Left cardiac atrium (tissue), 4 donors: ENCODE measurements around the gene JAML. TPM values are rescaled to one million over a fixed set of nuclear protein-coding genes. Genes with fewer than 3 reads are reported as not detected.

ENCODE experiments used
- ATAC-seq, 2 donors: fragments of 200-7000 bp; cut with Tn5 transposase; one replicate each; pipeline ENCODE4 v1.9.1; 2020; ENCODE audit warnings: mild to moderate bottlenecking in 2 of 2, moderate library complexity in 2 of 2
- DNase-seq: peaks from one replicate; pipeline ENCODE4 v3.0.0-alpha.2; 2020
- intact Hi-C, 2 donors: fragments of 100-400 bp; cut with DNase I; formaldehyde crosslinking; loops; one replicate each; pipeline versions ENCODE4 v1.14.1 to v1.15.1; 2022 to 2023
- total RNA-seq, 2 donors: library from RNA; stranded (reverse); fragmentation: NEBNext Ultra II Directional; extraction: Animal tissue kit (Norgen Biotek cat#: 25700); gene quantifications; one replicate each; pipeline ENCODE4 v1.2.1, GENCODE V29; 2021
- donor health status: DM: no; HTN: yes; CAD: no.
- donor health status: DM: no; HTN: yes; CAD: no; lungs with severe emphysema.
- donor health status: DM: yes; HTN: yes; CAD: no.
- donor health status: Dilated cardiomyopathy.

The JAML gene
- total RNA-seq, 2 donors from 2014 or later: 2.5 to 5.3 TPM

DNA sequence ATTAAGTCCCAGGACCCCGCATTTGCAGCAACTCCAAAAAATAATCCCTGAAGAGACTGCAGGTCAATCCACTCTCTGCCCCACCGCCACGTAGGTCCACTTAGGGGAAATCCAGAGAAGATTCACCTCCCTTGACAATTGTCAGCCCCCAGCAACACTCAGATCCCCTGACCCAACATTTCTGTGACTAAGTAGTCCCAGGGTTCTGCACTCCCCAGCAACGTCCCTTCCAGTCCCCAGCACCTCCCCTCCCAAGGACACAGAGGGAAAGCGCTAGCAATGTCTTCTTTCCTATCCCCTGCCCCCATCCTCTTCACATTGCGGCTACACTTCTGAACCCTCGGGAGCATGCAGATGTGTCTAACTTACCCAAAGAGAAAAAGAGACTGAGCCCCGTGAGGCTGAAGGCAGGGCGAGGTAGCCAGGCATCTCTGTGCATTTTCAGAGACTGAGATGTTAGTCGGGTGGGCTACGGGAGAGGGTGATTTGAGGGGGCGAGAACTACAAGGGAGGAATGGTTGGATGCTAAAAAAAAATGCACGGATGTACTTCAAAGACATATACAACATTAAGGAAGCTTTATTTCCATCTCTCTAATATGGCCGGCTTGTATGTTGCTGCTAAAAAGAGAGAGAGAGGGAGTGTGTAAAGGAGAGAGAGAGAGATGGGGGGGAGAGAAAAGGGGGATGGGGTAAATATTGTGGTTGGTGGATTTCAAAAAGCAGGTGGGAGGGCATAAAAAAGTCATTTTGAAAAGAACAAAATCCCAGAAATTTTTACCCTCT, 48.6 kb downstream of the JAML start, which contains the start of gene SCN2B:
SCN2B (minus strand) TSS at position 647 of the 785 bp plus-strand sequence; CDS start at position 439, 208 bp downstream.
- intact Hi-C loops: no loop called here
- ATAC-seq (peak; percentile 36 to 49), DNase-seq (no peak)

DNA sequence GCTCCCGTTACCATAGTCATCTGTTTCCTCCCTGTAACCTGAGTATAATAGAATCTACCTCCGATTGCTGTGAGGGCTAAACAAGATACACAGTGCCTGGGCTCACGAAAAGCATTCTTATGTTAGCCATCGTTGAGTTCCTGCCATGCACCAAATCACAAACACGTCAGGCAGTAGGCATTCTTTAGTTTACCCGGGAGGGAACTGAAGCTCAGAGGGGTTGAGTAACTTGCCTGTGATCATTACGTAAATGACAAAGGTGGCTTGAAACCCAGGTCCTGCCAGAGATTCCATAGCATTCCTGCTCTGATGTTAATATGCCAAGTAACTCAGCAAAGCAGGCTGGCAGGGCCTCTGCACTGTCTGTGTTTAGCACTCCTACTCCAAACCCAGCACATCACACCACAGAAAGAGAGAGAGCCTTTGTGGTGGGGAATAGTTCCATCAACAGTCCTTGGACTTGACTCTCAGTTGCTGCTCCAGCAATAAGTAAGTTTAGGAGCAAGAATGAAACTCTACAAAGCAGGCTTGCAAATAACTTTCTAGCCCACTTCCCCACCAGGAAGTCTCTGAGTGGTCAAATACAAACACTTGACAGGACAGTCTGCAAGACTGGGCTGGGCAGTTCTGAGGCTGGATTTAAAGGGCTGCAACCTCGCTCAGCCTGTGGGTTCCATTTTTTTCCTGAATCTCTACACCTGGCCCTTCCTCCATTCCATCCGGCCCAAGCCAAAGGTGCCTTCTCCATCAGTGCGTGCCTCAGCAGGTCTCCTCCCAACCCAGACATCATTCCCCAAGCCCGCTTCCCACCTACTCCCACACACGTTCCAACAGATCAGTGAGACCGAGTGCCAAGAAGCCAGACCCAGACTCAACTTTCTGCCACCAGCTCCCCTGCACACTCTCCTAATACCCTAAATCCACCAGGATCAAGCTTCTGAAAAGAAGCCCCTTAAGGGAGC, 49.5 kb downstream of the JAML start:
- DNase-seq (no peak), ATAC-seq (peak; percentile 16 to 35)

DNA sequence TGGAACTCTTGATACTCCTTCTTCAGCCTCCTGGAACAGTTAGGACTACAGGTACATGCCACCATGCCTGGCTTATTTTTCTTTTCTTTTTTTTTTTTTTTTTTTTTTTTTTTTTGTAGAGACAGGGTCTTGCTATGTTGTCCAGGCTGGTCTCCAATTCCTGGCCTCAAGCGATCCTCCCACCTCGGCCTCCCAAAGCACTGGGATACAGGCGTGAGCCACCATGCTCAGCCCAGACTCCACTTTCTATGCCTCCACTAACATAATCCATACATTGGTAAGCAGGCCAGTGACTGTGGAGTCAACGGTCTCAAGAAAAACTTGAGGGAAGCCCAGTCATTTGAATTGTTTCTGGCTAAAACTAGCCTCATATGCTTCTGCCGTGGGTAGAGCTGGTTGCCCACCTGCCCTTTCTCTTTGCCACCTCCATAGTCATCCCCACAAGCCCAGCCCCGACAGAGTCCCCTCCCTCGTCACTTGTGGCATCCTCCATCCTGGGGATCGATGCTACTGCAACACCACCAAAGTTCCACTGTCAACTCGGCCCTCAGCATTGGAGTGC, 50.7 kb downstream of the JAML start:
- no peak for ATAC-seq

More for the DNA sequence above, 49.5 kb downstream of the JAML start:
- intact Hi-C loops: no loop called here

DNA sequence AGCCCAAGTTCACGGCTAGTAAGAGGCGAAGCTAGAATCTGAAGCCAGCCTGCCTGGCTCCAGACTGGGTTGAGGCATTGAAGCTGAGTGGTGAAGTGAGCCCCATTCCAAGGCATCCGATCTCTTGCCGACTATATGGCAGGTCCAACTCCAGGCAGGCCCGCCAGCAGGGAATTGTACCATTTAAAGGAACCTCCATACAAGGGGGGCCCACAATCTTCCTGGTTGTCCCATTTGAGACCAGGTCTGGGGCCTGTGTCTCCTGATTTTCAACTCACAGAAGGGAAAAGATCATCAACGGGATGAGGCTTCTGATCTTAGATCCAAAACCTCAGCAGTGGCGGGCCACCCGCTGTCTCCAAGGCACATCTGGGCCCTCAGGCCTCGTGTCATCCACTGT, 52.5 kb downstream of the JAML start:
- no peak for DNase-seq
- intact Hi-C loops: no loop called here

More for the DNA sequence above, 50.7 kb downstream of the JAML start:
- intact Hi-C loops: no loop called here
- no peak for DNase-seq

DNA sequence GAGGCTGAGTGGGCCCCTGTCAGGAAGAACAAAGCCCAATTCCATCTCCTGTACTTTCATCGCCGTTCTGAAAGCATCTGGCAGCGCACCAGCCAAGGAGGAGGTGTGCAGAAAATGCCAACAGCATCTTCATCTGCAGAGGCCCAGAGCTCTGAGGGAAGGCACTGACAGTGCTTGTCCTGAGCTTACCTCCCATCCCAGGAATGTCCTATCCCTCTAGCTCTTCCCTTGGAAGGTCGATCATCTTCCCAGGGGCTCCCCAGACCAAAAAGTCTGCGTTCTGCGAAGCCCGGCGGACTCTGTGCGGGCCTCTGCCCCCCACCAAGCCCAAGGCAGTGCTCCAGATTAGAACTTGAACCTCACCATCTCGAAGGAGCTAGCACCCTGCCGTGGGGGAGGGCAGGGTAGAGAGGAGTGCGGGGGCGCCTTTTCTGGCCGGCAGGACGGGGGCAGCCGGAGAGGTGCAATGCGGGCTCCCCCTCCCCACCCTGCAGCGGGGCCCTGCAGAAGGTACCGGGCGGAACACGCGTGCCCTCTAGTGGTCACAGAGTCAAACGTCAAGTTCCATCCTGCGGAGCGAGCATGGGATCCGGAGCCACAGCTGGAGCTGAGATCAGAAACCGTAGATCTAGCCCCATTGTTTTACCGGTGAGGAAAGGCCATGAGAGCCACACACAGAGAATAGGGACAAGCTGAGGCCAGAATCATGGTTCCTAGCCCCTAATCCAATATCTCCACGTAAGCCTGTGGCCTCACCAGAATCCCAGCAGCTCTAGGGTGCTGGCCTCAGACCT, 53.3 kb downstream of the JAML start:
- intact Hi-C loops: no loop called here
- DNase-seq (peak; percentile 78), ATAC-seq (peak; percentile 56 to 79)

More for the DNA sequence above, 52.5 kb downstream of the JAML start:
- ATAC-seq: no peak

DNA sequence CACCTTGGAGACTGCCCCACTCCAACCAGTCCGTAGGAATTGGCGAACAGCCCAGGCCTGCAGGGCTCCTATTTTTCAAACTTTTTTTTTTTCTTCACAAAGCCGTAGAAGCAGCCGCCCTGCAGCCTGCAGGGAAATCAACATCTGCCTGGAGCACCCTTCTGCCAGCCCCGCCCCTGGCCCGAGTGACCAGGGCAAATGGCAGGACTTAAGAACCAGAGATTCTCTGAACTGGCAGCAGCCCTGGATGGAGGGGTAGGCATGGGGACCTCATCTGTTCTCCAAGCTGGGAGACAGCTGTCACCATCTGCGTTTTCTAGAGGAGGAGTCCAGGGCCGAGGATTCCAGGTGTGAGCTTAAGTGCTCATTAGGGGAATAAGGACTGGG, 53.9 kb downstream of the JAML start:
- ATAC-seq: no peak
- intact Hi-C loops: no loop called here
- DNase-seq: no peak

DNA sequence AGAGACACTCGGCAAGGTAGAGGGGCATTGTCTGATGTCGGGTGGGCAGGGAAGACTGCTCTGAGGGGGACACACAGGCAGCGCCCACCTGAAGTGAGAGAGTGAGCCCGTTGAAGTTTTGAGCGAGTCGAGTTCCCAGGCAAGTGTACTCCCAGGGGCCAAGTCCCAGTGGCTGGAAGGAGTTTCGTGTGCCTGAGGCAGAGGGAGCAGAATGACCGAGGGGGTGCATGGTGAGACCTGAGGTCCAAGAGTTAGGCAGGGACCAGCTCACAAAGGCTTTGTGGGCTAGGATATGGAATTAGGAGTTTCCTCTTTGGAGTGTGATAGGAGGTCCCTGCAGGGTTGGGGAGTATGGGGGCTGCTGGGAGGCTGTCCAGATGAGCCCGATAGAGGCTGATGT, 54.6 kb downstream of the JAML start:
- intact Hi-C loops: no loop called here
- DNase-seq (no peak), ATAC-seq (no peak)

DNA sequence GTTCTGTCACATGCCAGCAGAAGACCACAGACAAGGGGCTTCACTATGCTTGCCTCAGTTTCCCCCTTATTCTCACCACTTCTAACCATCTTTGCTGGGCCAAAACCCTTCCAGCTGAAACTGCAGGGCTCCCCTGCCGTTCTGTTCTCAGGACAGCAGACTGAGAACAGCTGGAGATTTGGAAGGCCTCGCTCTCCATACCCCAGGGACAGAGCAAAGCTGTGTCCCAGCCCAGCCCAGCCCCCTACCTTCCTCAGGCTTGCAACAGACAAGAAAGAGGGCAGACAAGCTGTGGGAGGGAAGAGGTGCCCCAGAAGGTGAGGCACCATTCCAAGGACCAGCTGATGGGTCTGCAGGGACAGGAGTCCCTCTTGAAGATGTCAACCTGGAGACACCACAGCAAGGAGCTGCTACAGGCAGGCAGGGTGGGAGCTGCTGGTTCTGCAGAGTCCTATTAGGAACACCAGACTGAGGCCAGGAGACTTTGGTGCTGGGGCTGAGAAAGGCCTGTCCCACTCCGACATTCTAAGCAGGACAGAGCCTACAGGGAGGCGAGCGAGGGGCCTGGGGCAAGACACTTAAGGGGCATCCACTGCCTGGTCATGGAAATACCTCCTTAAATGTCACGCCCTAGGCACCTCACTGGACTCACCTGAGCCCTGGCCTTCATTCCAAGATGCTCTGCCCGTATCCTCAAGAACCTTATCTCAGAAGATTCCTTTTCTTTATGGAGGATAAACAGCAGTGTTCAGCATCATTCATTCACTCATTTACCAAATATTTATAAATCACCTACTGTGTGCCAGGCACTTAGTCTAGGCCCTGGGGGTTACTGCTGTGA, 55.3 kb downstream of the JAML start:
- intact Hi-C loops: no loop called here
- ATAC-seq (no peak), DNase-seq (no peak)

DNA sequence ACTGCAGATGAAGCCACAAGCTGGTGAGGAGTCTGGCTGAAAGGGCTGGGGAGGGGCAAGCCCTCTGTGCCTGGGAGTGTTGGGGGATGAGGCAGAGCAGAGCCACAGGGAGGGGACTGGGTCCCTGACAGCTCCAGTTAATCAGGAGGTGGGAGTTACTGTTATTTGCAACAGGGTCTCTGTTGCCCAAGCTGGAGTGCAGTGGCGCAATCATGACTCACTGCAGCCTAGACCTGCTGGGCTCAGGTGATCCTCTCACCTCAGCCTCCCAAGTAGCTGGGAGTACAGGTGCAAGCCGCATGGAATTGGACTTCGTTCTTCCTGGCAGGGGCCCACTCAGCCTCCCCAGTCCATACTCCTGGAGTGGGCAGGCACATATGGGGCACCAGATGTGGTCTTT, 56.1 kb downstream of the JAML start:
- intact Hi-C loops: no loop called here
- ATAC-seq (no peak), DNase-seq (no peak)

DNA sequence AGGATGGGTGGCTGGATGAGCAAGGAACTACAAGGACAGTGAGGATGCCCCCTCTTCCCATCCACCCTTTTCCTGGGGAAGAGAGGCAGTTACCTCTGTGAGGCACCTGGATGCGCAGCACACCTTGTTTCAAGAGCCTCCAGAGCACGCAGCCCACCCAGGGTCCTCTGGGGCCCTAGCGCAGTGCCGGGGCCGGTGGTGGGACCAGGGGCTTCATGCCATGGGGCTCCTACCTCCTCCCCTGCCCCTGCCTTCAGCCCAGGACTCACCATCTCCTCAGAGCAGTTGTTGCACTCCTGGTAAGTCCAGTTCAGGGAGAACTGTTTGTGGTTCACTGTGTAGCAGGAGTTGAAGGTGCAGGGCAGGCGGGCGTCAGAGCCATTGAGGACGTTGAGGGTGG, 56.5 kb downstream of the JAML start:
- no peak for ATAC-seq
- intact Hi-C loops: no loop called here
- DNase-seq: no peak

DNA sequence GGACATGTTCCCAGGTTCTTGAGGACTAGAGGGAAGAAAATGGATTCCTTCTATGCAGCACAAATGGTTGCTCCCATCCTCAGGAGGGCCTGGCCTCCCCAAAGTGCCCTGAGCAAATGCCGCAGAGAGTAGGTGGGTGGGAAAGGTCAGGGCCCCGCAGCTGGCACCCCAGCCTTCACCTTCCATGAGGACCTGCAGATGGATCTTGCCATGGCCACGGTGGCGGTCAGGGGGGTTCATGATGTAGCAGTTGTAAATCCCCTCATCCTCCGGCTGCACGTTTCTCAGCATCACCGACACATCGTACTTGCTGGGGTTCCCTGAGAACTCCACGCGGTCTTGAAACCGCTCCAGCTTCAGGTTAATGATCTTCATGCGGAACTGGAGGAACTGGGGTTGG, 56.9 kb downstream of the JAML start:
- no peak for ATAC-seq
- intact Hi-C loops: no loop called here
- no peak for DNase-seq

DNA sequence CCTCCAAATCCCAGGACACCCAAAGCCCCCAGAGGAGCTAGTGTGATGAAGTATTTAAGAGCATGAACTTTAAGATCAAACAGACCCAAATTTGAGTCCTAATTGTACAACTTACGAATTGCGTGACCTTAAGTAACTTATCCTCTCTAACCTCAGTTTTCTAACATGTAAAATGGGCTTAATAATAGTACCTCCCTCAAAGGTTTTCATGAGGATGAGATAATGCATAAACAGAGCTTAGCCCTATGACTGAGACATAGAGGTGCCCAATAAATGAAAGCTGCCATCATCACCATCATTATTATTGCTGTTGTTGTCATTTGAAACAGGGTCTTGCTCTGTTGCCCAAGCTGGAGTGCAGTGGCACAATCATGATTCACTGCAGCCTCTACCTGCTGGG, 57.6 kb downstream of the JAML start:
- ATAC-seq: no peak
- intact Hi-C loops: no loop called here
- no peak for DNase-seq

DNA sequence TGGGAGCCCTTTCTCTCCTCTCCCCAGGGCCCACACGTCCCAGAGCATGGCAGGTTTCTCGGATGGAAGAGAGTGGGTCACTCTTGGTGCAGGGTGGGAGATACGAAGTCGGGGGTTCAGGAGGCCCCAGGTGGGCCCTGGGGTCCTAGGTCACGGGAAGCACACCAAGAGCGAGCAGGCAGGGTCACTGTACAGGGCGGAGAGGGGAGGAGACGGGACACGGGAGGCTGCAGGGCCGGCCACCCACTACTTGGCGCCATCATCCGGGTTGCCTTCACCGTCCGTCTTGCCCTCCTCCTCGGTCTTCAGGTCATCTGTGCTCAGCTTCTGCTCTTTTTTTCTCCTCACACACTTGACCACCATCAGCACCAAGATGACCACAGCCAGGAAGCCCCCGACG, 58.2 kb downstream of the JAML start:
- DNase-seq (no peak), ATAC-seq (no peak)
- intact Hi-C loops: no loop called here

DNA sequence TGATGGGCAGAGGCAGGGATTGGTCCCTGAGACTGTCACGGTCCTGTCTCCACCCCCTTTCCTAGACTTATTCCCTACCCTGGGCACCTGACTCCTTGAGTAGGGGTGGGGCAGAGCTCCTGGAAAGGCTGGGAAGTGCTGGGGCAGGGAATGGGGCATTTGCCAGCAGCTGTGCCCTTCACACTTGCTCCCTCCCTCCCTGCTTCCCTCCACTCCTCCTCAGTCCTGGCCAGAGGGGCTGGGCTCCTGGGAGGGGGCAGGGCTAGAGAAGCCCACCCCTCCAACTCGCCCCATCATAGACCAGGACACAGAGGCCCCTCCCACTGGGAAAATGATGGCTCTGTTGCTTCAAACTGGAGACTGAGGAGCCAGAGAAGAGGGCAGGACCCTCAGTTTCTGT, 59.9 kb downstream of the JAML start:
- intact Hi-C loops: no loop called here
- no peak for DNase-seq
- no peak for ATAC-seq

DNA sequence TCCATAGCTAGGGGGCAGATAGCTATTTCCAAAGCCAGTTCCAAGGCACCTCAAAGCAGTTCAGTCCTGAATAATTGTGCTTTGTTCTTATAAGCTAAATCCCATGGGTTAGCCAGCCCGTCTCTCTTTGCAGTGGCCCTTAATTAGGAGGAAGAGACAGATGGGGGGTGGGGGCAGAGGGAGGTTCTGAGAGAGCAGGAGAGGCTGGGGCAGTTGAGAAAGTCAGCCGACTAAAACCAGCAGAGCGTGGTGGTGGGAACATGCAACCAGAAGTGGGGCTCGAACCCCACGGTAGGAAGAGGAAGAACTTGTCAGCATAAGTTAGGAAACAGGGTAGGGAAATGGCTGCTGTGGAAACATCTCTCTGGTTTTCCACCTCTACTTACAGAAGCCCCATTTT, 61.3 kb downstream of the JAML start:
- ATAC-seq (no peak), DNase-seq (no peak)
- intact Hi-C loops: no loop called here

DNA sequence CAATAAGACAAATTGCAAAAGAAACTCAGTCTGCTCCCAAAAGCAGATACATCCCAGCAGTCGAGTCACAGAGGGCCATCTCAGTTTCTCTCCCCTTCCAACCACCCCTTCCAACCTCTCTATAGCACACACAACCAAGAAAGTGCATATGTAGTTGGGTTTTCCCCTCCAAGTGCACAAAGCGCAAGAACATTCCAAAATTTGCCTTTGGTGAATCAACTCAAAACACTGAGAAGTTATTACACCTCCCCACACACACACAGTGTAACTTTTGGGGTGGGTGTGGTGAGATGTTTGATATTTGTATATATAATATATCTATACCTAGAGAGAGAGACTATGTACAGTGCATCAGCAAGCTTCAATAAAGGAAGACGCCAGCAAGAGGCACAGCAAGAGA, 62.0 kb downstream of the JAML start:
- no peak for ATAC-seq
- intact Hi-C loops: no loop called here
- no peak for DNase-seq

DNA sequence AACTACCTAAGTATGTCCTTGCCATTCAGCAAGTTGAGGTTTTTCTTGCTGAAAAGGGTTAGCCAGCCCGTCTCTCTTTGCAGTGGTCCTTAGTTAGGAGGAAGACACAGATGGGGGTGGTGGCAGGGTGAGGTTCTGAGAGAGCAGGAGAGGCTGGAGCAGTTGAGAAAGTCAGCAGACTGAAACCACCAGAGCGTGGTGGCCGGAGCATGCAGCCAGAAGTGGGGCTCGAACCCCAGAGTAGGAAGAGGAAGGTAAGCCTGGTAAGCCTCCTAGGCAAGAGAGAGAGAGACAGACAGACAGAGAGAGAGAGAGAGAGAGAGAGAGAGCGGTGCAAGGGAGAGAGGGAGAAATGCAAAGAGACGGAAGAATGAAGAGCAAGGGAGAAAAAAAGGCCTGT, 63.0 kb downstream of the JAML start:
- ATAC-seq (no peak), DNase-seq (no peak)
- intact Hi-C loops: no loop called here

DNA sequence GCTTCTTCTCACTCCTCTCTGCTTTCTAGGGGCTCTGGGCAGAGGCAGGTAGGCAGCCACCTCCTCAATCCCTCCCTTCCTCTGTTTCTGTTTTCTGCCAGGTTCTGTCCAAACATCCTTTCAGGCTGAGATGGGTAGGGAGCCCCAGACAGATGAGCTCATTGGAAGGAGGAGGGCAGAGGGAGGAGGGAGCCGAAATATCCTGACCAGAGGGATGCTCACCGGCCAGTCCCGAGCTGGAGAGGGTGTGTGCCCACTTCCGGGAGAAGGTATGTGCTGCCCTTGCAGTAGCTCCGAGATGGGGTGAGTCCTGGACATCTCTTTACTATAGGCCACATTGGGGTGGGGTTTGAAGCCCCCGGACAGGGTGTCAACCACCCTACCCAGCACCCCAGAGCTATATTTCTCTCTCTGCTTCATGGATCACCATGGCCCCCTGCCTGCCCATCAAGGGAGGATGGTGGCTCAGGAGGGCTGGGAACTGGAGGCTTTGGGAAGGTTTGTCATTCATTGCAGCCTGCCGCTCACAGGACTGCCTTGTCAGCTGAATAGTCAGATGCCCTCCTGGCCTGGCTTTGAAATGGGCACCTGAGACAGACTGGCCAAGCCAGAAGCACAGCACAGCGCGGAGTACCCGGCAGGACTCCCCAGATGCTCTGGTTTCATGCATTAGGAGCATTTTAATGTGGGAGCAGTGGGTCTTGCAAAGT, 67.5 kb downstream of the JAML start:
- ATAC-seq (no peak), DNase-seq (no peak)
- intact Hi-C loops: no loop called here
